IPS-15b (cell line): ENCODE results near the gene GIN1.
"Not testable (repeated sequence)": the region's sequence is repeated elsewhere in the genome, so short reads cannot be mapped to it uniquely, and the experiment has no call there.

Source experiments
- H3K27me3 ChIP-seq: one replicate; pipeline ENCODE4 v1.6.1; 2013; ENCODE audit warnings: low read length; ENCODE audit not compliant: control insufficient read depth, insufficient read depth
- H3K36me3 ChIP-seq: one replicate; pipeline ENCODE4 v1.6.1; 2013; ENCODE audit warnings: low read length; ENCODE audit not compliant: control insufficient read depth, insufficient read depth
- H3K4me1 ChIP-seq: one replicate; pipeline ENCODE4 v1.6.1; 2013; ENCODE audit warnings: mild to moderate bottlenecking, low read length; ENCODE audit not compliant: control insufficient read depth, insufficient read depth
- H3K4me3 ChIP-seq: one replicate; pipeline ENCODE4 v1.5.1; 2013; ENCODE audit warnings: low read depth, low read length
- H3K9ac ChIP-seq: one replicate; pipeline ENCODE4 v1.6.1; 2013; ENCODE audit warnings: low read depth, mild to moderate bottlenecking, low read length
- H3K9me3 ChIP-seq: one replicate; pipeline ENCODE4 v1.6.1; 2013; ENCODE audit warnings: mild to moderate bottlenecking, low read length; ENCODE audit not compliant: control insufficient read depth, insufficient read depth

The GIN1 gene

GRCh38 chr5:103102234-103102633 lies 17.7 kb downstream of the GIN1 start:
- Histone ChIP-seq H3K9ac (no peak overlapping the region), H3K36me3 (no peaks in the 10 kb centered on the region), H3K27me3 (no peaks in the 10 kb centered on the region), H3K4me1 (no peaks in the 10 kb centered on the region), H3K4me3 (no peak overlapping the region), H3K9me3 (no peaks in the 10 kb centered on the region)

GRCh38 chr5:103101079-103101750 lies 18.7 kb downstream of the GIN1 start:
- no peaks in the 10 kb centered on the region for H3K36me3 ChIP-seq
- no peaks in the 10 kb centered on the region for H3K4me1 ChIP-seq
- no peaks in the 10 kb centered on the region for H3K27me3 ChIP-seq
- no peak overlapping the region for H3K9ac ChIP-seq
- no peak overlapping the region for H3K4me3 ChIP-seq
- H3K9me3 ChIP-seq: no peaks in the 10 kb centered on the region

GRCh38 chr5:103098993-103099392 lies 20.9 kb downstream of the GIN1 start:
- no peaks in the 10 kb centered on the region for H3K27me3 ChIP-seq
- H3K9me3 ChIP-seq: no peaks in the 10 kb centered on the region
- no peaks in the 10 kb centered on the region for H3K4me1 ChIP-seq
- H3K36me3 ChIP-seq: no peaks in the 10 kb centered on the region
- no peak overlapping the region for H3K9ac ChIP-seq
- no peak overlapping the region for H3K4me3 ChIP-seq

- no peaks in the 10 kb centered on the region for H3K9me3 ChIP-seq
- no peak overlapping the region for H3K9ac ChIP-seq
- H3K4me1 ChIP-seq: no peaks in the 10 kb centered on the region
- H3K36me3 ChIP-seq: no peaks in the 10 kb centered on the region
- no peaks in the 10 kb centered on the region for H3K27me3 ChIP-seq
- H3K4me3 ChIP-seq: no peak overlapping the region
Observed at GRCh38 chr5:103094737-103095136, 25.2 kb downstream of the GIN1 start.

- H3K27me3 ChIP-seq: no peaks in the 10 kb centered on the region
- H3K36me3 ChIP-seq: no peaks in the 10 kb centered on the region
- H3K9me3 ChIP-seq: no peaks in the 10 kb centered on the region
- no peak overlapping the region for H3K4me3 ChIP-seq
- H3K4me1 ChIP-seq: no peaks in the 10 kb centered on the region
- no peak overlapping the region for H3K9ac ChIP-seq
Observed at GRCh38 chr5:103093727-103094126, 26.2 kb downstream of the GIN1 start.

GRCh38 chr5:103092676-103093075 lies 27.3 kb downstream of the GIN1 start:
- Histone ChIP-seq H3K4me1 (no peaks in the 10 kb centered on the region), H3K36me3 (peaks cover 3% of the 10 kb centered on the region), H3K4me3 (no peak overlapping the region), H3K9me3 (no peaks in the 10 kb centered on the region), H3K9ac (no peak overlapping the region), H3K27me3 (no peaks in the 10 kb centered on the region)

GRCh38 chr5:103090791-103091190 lies 29.1 kb downstream of the GIN1 start:
- H3K27me3 ChIP-seq: no peaks in the 10 kb centered on the region
- no peaks in the 10 kb centered on the region for H3K4me1 ChIP-seq
- no peak overlapping the region for H3K9ac ChIP-seq
- no peak overlapping the region for H3K4me3 ChIP-seq
- no peaks in the 10 kb centered on the region for H3K9me3 ChIP-seq
- H3K36me3 ChIP-seq: peaks cover 3% of the 10 kb centered on the region

- no peaks in the 10 kb centered on the region for H3K4me1 ChIP-seq
- no peak overlapping the region for H3K9ac ChIP-seq
- H3K4me3 ChIP-seq: no peak overlapping the region
- peaks cover 3% of the 10 kb centered on the region for H3K36me3 ChIP-seq
- no peaks in the 10 kb centered on the region for H3K27me3 ChIP-seq
- no peaks in the 10 kb centered on the region for H3K9me3 ChIP-seq
Observed at GRCh38 chr5:103089272-103089671, 30.7 kb downstream of the GIN1 start.

GRCh38 chr5:103086547-103086946 lies 33.4 kb downstream of the GIN1 start:
- Histone ChIP-seq H3K4me1 (no peaks in the 10 kb centered on the region), H3K27me3 (no peaks in the 10 kb centered on the region), H3K36me3 (peaks cover 3% of the 10 kb centered on the region), H3K9ac (no peak overlapping the region), H3K4me3 (no peak overlapping the region), H3K9me3 (no peaks in the 10 kb centered on the region)

GRCh38 chr5:103079796-103080195 lies 40.1 kb downstream of the GIN1 start:
- peaks cover 11% of the 10 kb centered on the region for H3K9me3 ChIP-seq
- no peak overlapping the region for H3K9ac ChIP-seq
- no peaks in the 10 kb centered on the region for H3K4me1 ChIP-seq
- H3K36me3 ChIP-seq: no peaks in the 10 kb centered on the region
- no peaks in the 10 kb centered on the region for H3K27me3 ChIP-seq
- no peak overlapping the region for H3K4me3 ChIP-seq

GRCh38 chr5:103075442-103075841 lies 44.5 kb downstream of the GIN1 start:
- Histone ChIP-seq H3K4me3 (no peak overlapping the region), H3K9ac (no peak overlapping the region), H3K27me3 (no peaks in the 10 kb centered on the region), H3K36me3 (no peaks in the 10 kb centered on the region), H3K9me3 (peaks cover 11% of the 10 kb centered on the region), H3K4me1 (no peaks in the 10 kb centered on the region)

- H3K4me3 ChIP-seq, H3K9me3 ChIP-seq, H3K9ac ChIP-seq, H3K4me1 ChIP-seq, H3K36me3 ChIP-seq, H3K27me3 ChIP-seq: not testable (repeated sequence)
Observed at GRCh38 chr5:103073500-103073899, 46.4 kb downstream of the GIN1 start.
